Left lung (tissue), 10 donors: ENCODE data around the gene NKAP. TPM values are rescaled to one million over a fixed set of nuclear protein-coding genes. Genes with fewer than 3 reads are reported as not detected.
"Not testable (repeated sequence)": the region's sequence is repeated elsewhere in the genome, so short reads cannot be mapped to it uniquely, and the experiment has no call there.

Experiments
- ATAC-seq: fragments of 200-7000 bp; cut with Tn5 transposase; one replicate; pipeline ENCODE4 v1.9.1; 2020; ENCODE audit warnings: moderate library complexity
- DNase-seq, 4 donors: peaks; one replicate each; pipeline ENCODE4 v3.0.0-alpha.2; 2013 to 2020
- H3K27ac ChIP-seq, 2 donors: fragments of 200-600 bp; sonication (generic) in 1 of 2; one replicate each; pipeline versions ENCODE4 v1.5.0 to v1.8.0; 2020 to 2021
- H3K27me3 ChIP-seq, 2 donors: fragments of 200-600 bp; sonication (generic) in 1 of 2; one replicate each; pipeline versions ENCODE4 v1.5.0 to v1.8.0; 2020 to 2021
- H3K36me3 ChIP-seq, 2 donors: fragments of 200-600 bp; sonication (generic) in 1 of 2; one replicate each; pipeline versions ENCODE4 v1.5.0 to v1.8.0; 2020 to 2021
- H3K4me1 ChIP-seq, 2 donors: fragments of 200-600 bp; one replicate each; pipeline ENCODE4 v1.8.0; 2021
- H3K4me3 ChIP-seq, 2 donors: fragments of 200-600 bp; sonication (generic) in 1 of 2; one replicate each; pipeline versions ENCODE4 v1.5.0 to v1.8.0; 2020 to 2021; ENCODE audit warnings: mild to moderate bottlenecking in 1 of 2
- H3K9me3 ChIP-seq, 2 donors: fragments of 200-600 bp; sonication (generic) in 1 of 2; one replicate each; pipeline versions ENCODE4 v1.5.0 to v1.8.0; 2020 to 2021
- intact Hi-C, 2 donors: fragments of 100-400 bp; cut with DNase I; formaldehyde crosslinking; loops; one replicate each; pipeline versions ENCODE4 v1.11.2 to v1.14.2; 2022
- polyA plus RNA-seq, 6 donors: library from polyadenylated mRNA; unstranded; fragments of 120-200 nt; gene quantifications; one replicate each; pipeline ENCODE4 v1.2.1, GENCODE V29; 2013; ENCODE audit not compliant: insufficient read length in 6 of 6
- total RNA-seq, 2 donors: library from RNA; stranded (reverse); fragmentation: NEBNext Ultra II Directional; extraction: Animal tissue kit (Norgen Biotek cat#: 25700); gene quantifications; one replicate each; pipeline ENCODE4 v1.2.1, GENCODE V29; 2021
- TF ChIP-seq, protein P1 (sequence below), 2 donors: fragments of 200-600 bp; sonication (generic) in 1 of 2; IDR thresholded peaks; one replicate each; pipeline versions ENCODE4 v1.5.0 to v1.8.0; 2021; ENCODE audit warnings: antibody characterized with exemption in 2 of 2
- donor health status: DM: no; HTN: yes; CAD: no.
- donor health status: DM: no; HTN: no; CAD: no.

Gene NKAP
- total and polyA plus RNA-seq, 8 donors, result 6.6 to 15.8 (median 14.0) TPM

DNA sequence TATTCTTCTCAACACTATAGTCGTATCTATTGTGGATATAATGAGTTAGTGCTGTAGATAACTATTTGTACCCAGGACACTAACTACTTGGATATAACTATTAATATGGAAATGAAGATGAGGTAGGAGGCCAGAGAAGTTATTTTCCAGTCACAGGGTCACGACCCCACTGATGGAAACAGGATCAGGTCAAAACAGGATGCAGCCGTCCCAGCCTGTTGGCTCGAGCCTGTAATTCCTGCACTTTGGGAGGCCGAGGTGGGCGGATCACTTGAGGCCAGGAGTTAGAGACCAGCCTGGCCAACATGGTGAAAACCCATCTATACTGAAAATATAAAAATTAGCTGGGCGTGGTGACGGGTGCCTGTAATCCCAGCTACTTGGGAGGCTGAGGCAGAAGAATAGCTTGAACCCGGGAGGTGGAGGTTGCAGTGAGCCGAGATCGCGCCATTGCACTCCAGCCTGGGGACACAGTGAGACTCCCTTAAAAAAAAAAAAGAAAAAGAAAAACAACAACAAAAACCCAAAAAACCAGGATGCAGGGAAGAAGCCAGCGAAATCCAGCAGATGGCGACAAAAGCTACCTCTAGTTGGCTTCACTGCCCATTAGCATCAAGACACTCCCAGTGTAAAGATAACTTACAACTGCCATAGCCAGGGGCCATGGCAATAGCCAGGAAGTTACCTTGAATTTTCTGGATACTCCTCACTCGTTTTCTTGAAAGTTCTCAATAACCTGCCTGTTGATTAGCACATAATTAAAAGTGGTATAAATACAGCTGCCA lies 37.9 kb upstream of the NKAP start:
- DNase-seq (no peak), ATAC-seq (peak; percentile 65)
- TF ChIP-seq, protein P1, sequence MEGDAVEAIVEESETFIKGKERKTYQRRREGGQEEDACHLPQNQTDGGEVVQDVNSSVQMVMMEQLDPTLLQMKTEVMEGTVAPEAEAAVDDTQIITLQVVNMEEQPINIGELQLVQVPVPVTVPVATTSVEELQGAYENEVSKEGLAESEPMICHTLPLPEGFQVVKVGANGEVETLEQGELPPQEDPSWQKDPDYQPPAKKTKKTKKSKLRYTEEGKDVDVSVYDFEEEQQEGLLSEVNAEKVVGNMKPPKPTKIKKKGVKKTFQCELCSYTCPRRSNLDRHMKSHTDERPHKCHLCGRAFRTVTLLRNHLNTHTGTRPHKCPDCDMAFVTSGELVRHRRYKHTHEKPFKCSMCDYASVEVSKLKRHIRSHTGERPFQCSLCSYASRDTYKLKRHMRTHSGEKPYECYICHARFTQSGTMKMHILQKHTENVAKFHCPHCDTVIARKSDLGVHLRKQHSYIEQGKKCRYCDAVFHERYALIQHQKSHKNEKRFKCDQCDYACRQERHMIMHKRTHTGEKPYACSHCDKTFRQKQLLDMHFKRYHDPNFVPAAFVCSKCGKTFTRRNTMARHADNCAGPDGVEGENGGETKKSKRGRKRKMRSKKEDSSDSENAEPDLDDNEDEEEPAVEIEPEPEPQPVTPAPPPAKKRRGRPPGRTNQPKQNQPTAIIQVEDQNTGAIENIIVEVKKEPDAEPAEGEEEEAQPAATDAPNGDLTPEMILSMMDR (IDR thresholded peaks at IDR 0.05), result peak; percentile 39 to 41
- no peak overlapping the region for H3K27ac ChIP-seq
- H3K9me3 ChIP-seq, result no peaks in the 10 kb centered on the region
- H3K27me3 ChIP-seq, result peaks cover 0 to 3% of the 10 kb centered on the region in 2 donors
- no peaks in the 10 kb centered on the region for H3K36me3 ChIP-seq
- no peaks in the 10 kb centered on the region for H3K4me1 ChIP-seq
- intact Hi-C loops, result no loop called here
- H3K4me3 ChIP-seq, result no peak overlapping the region

DNA sequence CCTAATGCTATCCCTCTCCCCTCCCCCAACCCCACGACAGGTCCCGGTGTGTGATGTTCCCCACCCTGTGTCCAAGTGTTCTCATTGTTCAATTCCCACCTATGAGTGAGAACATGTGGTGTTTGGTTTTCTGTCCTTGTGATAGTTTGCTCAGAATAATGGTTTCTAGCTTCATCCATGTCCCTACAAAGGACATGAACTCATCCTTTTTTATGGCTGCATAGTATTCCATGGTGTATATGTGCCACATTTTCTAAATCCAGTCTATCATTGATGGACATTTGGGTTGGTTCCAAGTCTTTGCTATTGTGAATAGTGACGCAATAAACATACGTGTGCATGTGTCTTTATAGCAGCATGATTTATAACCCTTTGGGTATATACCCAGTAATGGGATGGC lies 33.6 kb upstream of the NKAP start:
- intact Hi-C loops, H3K4me3 ChIP-seq, ATAC-seq, H3K36me3 ChIP-seq, H3K27ac ChIP-seq, H3K4me1 ChIP-seq, H3K27me3 ChIP-seq, DNase-seq, H3K9me3 ChIP-seq: not testable (repeated sequence)

DNA sequence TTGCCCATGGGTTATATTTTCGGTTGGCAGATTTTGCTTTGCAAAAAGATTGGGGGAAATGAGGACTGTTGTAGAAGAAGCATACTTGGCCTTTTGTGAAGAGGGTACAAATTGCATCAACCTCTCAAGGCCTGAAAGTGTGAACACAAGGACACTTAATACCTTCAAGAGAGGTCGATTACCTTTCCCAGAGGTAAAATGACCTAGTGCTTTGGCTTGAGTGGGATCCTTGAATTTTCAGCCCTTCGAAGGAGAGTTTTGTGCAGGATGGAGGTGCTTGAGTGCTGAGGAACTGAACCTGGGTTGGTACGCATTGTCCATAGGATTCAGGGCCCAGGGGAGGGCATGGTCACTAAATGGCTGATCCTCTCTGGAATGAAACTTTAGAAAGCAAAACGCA lies 27.6 kb upstream of the NKAP start:
- no peaks in the 10 kb centered on the region for H3K4me1 ChIP-seq
- ATAC-seq (peak; percentile 83), DNase-seq (no peak)
- H3K27ac ChIP-seq, result no peak overlapping the region
- no peaks in the 10 kb centered on the region for H3K9me3 ChIP-seq
- TF ChIP-seq, protein P1 (IDR thresholded peaks at IDR 0.05), result no peak
- intact Hi-C loops, result no loop called here
- H3K36me3 ChIP-seq, result no peaks in the 10 kb centered on the region
- H3K4me3 ChIP-seq, result no peak overlapping the region
- no peaks in the 10 kb centered on the region for H3K27me3 ChIP-seq

DNA sequence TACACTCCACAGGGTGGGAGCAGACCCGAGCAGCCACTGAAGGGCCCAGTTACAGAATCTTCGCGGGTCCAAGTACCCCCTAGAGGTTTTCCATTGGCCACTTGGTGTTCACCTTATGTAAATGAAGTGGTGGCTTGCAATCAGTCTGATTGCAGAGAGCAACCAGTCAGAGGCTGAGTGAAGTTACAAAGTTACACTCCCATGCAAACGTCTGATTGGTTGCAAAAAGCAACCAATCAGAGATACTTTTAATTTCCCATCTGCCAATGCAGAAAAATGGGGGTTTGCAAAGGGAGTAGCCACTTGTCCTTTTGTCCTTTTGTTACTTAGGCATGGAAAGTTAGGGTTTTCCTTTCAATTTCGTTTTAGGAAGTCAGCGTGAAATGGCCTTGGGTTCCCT lies 27.0 kb upstream of the NKAP start:
- no peaks in the 10 kb centered on the region for H3K36me3 ChIP-seq
- DNase-seq (no peak), ATAC-seq (peak; percentile 58)
- no peaks in the 10 kb centered on the region for H3K4me1 ChIP-seq
- H3K4me3 ChIP-seq, result no peak overlapping the region
- TF ChIP-seq, protein P1 (IDR thresholded peaks at IDR 0.05), result no peak
- H3K9me3 ChIP-seq, result no peaks in the 10 kb centered on the region
- no peak overlapping the region for H3K27ac ChIP-seq
- intact Hi-C loops, result no loop called here
- no peaks in the 10 kb centered on the region for H3K27me3 ChIP-seq

DNA sequence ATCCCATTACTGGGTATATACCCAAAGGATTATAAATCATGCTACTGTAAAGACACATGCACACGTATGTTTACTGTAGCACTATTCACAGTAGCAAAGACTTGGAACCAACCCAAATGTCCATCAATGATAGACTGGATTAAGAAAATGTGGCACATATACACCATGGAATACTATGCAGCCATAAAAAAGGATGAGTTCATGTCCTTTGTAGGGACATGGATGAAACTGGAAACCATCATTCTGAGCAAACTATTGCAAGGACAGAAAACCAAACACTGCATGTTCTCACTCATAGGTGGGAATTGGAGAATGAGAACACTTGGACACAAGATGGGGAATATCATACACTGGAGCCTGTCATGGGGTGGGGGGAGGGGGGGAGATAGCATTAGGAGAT lies 23.3 kb upstream of the NKAP start:
- H3K4me1 ChIP-seq, H3K36me3 ChIP-seq, H3K4me3 ChIP-seq, intact Hi-C loops, ATAC-seq, H3K9me3 ChIP-seq, H3K27me3 ChIP-seq, DNase-seq, H3K27ac ChIP-seq: not testable (repeated sequence)

DNA sequence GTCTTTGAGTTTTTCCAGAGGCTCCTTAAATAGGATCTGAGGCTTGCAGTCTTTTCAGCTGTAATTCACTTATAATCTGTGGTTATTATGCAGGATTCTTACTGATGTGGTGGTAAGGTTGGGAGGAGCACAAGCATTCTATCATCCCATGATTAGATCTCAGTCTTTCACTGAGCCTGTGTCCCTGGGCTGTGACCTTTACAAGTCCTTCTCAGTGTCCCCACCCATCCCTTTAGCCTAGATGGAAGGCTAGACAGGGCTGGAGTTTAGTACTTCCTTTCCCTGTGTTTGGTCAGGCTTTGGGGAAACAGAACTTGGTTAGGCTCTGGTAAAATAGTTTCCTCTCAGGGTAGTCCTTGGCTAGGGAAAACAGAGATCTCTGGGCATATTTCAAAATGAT lies 17.1 kb upstream of the NKAP start:
- Histone ChIP-seq H3K27me3 (no peaks in the 10 kb centered on the region), H3K36me3 (no peaks in the 10 kb centered on the region), H3K4me1 (no peaks in the 10 kb centered on the region), H3K9me3 (no peaks in the 10 kb centered on the region), H3K27ac (no peak overlapping the region), H3K4me3 (no peak overlapping the region)
- ATAC-seq (no peak), DNase-seq (no peak)
- TF ChIP-seq, protein P1 (IDR thresholded peaks at IDR 0.05), result no peak
- intact Hi-C loops, result no loop called here

DNA sequence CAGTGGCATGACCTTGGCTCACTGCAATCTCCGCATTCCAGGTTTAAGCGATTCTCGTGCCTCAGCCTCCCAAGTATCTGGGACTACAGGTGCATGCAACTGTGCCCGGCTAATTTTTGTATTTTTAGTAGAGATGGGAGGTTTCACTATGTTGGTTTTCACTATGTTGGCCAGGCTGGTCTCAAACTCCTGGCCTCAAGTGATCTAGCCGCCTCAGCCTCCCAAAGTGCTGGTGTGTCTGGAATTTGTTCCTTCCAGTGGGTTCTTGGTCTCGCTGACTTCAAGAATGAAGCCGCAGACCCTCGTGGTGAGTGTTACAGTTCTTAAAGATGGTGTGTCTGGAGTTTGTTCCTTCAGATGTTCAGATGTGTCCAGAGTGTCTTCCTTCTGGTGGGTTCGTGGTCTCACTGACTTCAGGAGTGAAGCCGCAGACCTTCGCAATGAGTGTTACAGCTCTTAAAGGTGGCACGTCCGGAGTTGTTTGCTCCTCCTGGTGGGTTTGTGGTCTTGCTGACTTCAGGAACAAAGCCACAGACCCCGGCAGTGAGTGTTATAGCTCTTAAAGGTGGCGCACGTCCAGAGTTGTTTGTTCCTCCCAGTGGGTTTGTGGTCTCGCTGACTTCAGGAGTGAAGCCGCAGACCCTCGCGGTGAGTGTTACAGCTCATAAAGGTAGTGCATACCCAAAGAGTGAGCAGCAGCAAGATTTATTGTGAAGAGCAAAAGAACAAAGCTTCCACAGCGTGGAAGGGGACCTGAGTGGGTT lies 12.4 kb upstream of the NKAP start:
- H3K4me3 ChIP-seq, ATAC-seq, H3K4me1 ChIP-seq, H3K36me3 ChIP-seq, DNase-seq, H3K27ac ChIP-seq, H3K9me3 ChIP-seq, intact Hi-C loops, H3K27me3 ChIP-seq: not testable (repeated sequence)
